Measurements from ENCODE around the gene BCL7B.
A peak's percentile ranks its signal among the peaks of the same experiment; 100 is the strongest.

The BCL7B gene

DNA sequence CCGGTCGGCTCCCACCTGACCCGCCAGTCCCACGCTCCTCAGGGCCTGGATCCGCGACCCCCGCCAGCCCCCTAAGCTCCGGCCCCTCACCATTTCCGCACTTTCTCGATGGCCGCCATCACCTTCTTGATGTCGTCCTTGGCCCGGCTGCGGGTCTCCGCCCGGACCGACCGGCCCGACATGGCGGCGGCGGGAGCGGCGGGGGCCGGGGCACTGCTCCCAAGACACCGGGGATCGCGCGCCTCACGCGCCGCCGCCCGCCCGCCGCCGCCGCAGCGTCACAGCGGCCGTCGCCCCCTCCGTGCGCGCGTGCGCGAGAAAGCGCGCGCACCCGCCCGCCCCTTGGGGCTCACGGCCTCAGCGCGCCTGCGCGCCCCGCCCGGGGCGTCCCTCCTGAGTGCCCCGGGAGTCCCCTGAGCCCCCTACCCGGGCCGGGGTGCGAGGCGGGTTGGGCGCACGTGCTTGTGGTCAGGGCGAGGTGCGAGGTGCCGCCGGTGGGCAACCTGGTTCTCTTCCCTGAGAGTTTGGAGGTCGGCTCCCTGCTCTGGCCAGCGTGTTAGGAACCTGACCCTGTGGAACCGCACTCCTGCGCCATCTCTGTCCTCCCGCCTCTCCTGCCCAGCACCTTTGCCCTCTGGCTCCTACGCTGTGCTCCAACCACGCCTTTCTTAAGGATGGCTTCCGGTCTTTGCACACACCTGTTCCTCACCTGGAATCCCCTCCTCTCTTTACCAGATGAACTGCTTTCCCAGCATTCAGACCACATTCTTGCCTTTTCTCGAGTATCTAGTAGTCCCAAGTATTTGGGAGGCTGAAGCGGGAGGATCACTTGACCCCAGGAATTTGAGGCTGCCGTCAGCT lies at the start of gene BCL7B:
BCL7B (minus strand) TSS at position 294 of the 861 bp plus-strand sequence; CDS start at position 182, 112 bp downstream.
- Histone ChIP-seq H3K4me3 (ENCODE audit: low read depth, low read length) (peak within 1 kb of the TSS; percentile 64), H3K9me3 (ENCODE audit: control insufficient read depth, insufficient read depth, low read length) (no peaks in the 10 kb centered on the region), H3K36me3 (ENCODE audit: control insufficient read depth, insufficient read depth, low read length) (no peaks in the 10 kb centered on the region), H3K27me3 (ENCODE audit: control insufficient read depth, insufficient read depth, low read length) (peaks cover 21% of the 10 kb centered on the region), H3K4me1 (ENCODE audit: control insufficient read depth, insufficient read depth, low read length) (no peaks in the 10 kb centered on the region), H3K9ac (ENCODE audit: low read depth, low read length) (peak within 1 kb of the TSS; percentile 70)

DNA sequence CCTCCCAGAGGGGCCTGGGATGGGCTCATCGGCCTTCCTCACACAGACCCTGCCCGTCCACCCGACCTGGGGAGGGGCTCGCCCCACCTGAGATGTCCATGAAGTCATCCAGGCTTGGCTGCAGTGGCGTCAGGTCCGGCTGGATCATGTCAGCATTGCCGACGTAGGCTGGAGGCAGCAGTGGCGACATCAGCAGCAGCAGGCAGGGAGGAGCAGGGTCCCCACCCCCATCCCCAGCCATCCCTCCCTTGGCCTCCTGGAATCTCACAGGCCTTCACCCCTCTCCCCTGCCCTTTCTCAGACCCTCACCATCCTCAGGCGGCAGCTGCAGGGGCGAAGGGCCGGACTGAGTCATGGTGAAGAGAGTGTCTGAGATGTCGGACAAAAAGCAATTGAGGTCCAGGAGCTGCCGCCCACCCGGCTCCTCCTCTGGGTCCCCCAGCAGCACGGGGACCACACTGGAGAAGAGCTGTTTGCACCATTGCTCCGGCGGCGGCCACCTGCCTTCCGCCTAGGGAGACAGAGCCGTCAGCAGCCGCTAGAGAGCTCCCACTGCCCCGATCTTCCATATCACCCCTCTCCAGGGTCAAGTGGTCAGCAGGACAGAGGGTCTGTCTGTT lies 48.2 kb upstream of the BCL7B start:
- no peaks in the 10 kb centered on the region for H3K4me1 ChIP-seq (ENCODE audit: control insufficient read depth, insufficient read depth, low read length)
- no peaks in the 10 kb centered on the region for H3K9me3 ChIP-seq (ENCODE audit: control insufficient read depth, insufficient read depth, low read length)
- H3K4me3 ChIP-seq (ENCODE audit: low read depth, low read length) = no peak overlapping the region
- no peak overlapping the region for H3K9ac ChIP-seq (ENCODE audit: low read depth, low read length)
- H3K27me3 ChIP-seq (ENCODE audit: control insufficient read depth, insufficient read depth, low read length) = peaks cover 2% of the 10 kb centered on the region
- peaks cover 2% of the 10 kb centered on the region for H3K36me3 ChIP-seq (ENCODE audit: control insufficient read depth, insufficient read depth, low read length)

DNA sequence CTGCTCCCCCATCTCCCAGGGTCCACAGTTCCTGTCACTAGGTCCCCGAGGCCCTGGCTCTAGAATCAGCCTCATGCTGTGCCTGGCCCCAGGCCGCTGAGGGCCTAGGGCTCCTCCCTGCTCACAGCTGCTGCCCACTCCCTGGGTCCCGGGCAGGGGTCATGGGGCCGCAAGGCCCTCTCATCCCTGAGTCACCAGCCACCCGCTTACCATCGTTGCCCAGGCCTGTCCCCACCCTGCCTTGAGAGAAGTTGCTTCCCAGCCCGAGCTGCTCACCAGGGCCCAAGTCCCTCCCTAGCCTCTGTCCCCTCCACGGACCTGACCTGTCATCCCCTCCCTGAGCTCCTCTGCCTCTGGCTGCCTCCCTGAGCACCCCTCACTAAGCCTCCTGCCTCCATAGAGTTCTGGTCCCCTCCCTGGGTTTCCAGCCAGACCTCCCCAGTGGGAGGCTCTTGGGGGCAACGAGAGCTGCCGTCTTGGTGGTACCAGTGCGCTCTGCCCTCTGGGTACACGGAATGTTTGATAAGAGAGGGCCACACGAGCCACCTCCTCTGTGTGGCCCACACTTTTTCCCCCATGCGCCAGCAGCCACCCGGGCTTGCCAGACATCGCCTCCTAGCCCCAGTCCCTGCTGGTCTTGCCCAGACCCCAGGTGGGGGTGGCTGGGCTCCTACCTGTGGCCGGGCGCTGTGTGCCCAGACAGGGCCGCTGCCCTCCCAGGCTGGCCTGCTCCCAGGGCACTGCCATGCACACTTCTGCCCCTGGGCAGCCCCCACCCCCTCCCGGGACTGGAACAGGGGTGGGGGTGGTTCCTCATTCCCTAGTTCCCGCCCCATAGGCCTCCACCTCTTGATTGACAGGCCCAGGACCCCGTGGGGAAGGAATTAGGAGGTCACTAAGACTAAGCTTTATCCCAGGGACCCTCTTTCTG lies 45.5 kb upstream of the BCL7B start:
- Histone ChIP-seq H3K27me3 (ENCODE audit: control insufficient read depth, insufficient read depth, low read length) (peaks cover 5% of the 10 kb centered on the region), H3K4me1 (ENCODE audit: control insufficient read depth, insufficient read depth, low read length) (no peaks in the 10 kb centered on the region), H3K4me3 (ENCODE audit: low read depth, low read length) (no peak overlapping the region), H3K36me3 (ENCODE audit: control insufficient read depth, insufficient read depth, low read length) (no peaks in the 10 kb centered on the region), H3K9ac (ENCODE audit: low read depth, low read length) (no peak overlapping the region), H3K9me3 (ENCODE audit: control insufficient read depth, insufficient read depth, low read length) (no peaks in the 10 kb centered on the region)

DNA sequence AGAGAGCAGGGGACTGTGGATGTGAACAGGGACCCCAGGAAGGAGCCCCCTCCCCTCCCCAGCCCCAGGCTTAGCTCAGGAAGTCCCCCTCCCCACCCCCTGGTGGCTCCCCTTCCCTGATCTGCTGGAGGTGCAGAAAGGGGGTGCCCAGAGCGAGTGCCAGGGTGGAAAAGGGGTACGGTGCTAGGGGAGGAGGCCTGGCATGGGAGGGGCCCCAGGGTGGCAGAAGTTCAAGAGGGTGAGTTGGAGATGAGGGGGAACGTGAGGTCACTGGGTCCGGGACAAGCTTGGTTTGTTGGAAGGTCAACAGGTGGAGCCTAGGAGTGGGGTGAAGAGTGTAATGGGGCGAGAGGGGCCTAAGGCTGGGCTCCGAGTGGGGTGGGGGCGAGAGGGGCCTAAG lies 42.4 kb upstream of the BCL7B start:
- no peaks in the 10 kb centered on the region for H3K9me3 ChIP-seq (ENCODE audit: control insufficient read depth, insufficient read depth, low read length)
- no peak overlapping the region for H3K9ac ChIP-seq (ENCODE audit: low read depth, low read length)
- no peak overlapping the region for H3K4me3 ChIP-seq (ENCODE audit: low read depth, low read length)
- H3K4me1 ChIP-seq (ENCODE audit: control insufficient read depth, insufficient read depth, low read length) = no peaks in the 10 kb centered on the region
- peaks cover 7% of the 10 kb centered on the region for H3K27me3 ChIP-seq (ENCODE audit: control insufficient read depth, insufficient read depth, low read length)
- H3K36me3 ChIP-seq (ENCODE audit: control insufficient read depth, insufficient read depth, low read length) = no peaks in the 10 kb centered on the region

- Histone ChIP-seq H3K36me3 (ENCODE audit: control insufficient read depth, insufficient read depth, low read length) (no peaks in the 10 kb centered on the region), H3K9ac (ENCODE audit: low read depth, low read length) (no peak overlapping the region), H3K27me3 (ENCODE audit: control insufficient read depth, insufficient read depth, low read length) (peaks cover 7% of the 10 kb centered on the region), H3K4me1 (ENCODE audit: control insufficient read depth, insufficient read depth, low read length) (no peaks in the 10 kb centered on the region), H3K4me3 (ENCODE audit: low read depth, low read length) (no peak overlapping the region), H3K9me3 (ENCODE audit: control insufficient read depth, insufficient read depth, low read length) (no peaks in the 10 kb centered on the region)
Measured at GRCh38 chr7:73599151-73599882, 41.8 kb upstream of the BCL7B start.

DNA sequence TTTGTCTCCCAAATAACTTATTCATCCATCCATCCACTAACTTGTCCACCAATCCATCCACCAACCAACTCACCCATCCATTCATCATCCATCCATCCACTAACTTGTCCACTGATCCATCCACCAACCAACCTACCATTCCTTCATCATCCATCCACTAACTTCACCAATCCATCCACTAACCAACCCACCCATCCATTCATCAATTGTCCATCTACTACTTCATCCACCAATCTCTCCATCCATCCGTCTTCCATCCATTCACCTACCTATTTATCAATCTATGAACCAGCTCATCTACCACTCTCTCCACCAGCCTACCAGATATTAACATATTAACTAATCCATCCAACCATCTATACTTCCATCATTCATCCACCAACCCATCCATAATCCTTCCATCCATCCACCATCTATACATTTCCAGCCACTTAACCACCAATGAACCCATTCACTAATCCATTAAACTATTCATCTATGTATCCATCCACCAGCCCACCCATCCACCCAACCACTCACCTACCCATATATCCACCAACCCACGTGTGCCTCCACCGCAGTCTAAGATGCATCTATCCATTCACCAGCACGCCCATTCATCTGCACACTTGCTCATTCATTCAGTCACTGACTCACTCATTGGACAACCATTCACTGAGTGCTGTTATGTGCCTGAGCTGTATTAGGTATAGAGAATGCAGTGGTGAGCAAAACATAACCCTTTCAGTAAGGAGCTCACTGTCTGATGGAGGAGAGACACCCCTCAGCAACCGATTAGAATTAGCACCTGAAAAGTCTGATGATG lies 40.7 kb upstream of the BCL7B start:
- H3K27me3 ChIP-seq (ENCODE audit: control insufficient read depth, insufficient read depth, low read length) = peaks cover 7% of the 10 kb centered on the region
- H3K4me3 ChIP-seq (ENCODE audit: low read depth, low read length) = no peak overlapping the region
- H3K36me3 ChIP-seq (ENCODE audit: control insufficient read depth, insufficient read depth, low read length) = no peaks in the 10 kb centered on the region
- no peaks in the 10 kb centered on the region for H3K9me3 ChIP-seq (ENCODE audit: control insufficient read depth, insufficient read depth, low read length)
- no peak overlapping the region for H3K9ac ChIP-seq (ENCODE audit: low read depth, low read length)
- H3K4me1 ChIP-seq (ENCODE audit: control insufficient read depth, insufficient read depth, low read length) = no peaks in the 10 kb centered on the region

- H3K27me3 ChIP-seq (ENCODE audit: control insufficient read depth, insufficient read depth, low read length) = peaks cover 5% of the 10 kb centered on the region
- no peaks in the 10 kb centered on the region for H3K9me3 ChIP-seq (ENCODE audit: control insufficient read depth, insufficient read depth, low read length)
- no peaks in the 10 kb centered on the region for H3K36me3 ChIP-seq (ENCODE audit: control insufficient read depth, insufficient read depth, low read length)
- H3K4me1 ChIP-seq (ENCODE audit: control insufficient read depth, insufficient read depth, low read length) = no peaks in the 10 kb centered on the region
- H3K9ac ChIP-seq (ENCODE audit: low read depth, low read length) = no peak overlapping the region
- H3K4me3 ChIP-seq (ENCODE audit: low read depth, low read length) = no peak overlapping the region
Measured at GRCh38 chr7:73596191-73597065, 38.9 kb upstream of the BCL7B start.

GRCh38 chr7:73595358-73595757 lies 37.9 kb upstream of the BCL7B start:
- H3K36me3 ChIP-seq (ENCODE audit: control insufficient read depth, insufficient read depth, low read length) = no peaks in the 10 kb centered on the region
- H3K9me3 ChIP-seq (ENCODE audit: control insufficient read depth, insufficient read depth, low read length) = no peaks in the 10 kb centered on the region
- H3K4me1 ChIP-seq (ENCODE audit: control insufficient read depth, insufficient read depth, low read length) = no peaks in the 10 kb centered on the region
- peaks cover 5% of the 10 kb centered on the region for H3K27me3 ChIP-seq (ENCODE audit: control insufficient read depth, insufficient read depth, low read length)
- H3K4me3 ChIP-seq (ENCODE audit: low read depth, low read length) = no peak overlapping the region
- no peak overlapping the region for H3K9ac ChIP-seq (ENCODE audit: low read depth, low read length)

- no peaks in the 10 kb centered on the region for H3K36me3 ChIP-seq (ENCODE audit: control insufficient read depth, insufficient read depth, low read length)
- no peak overlapping the region for H3K9ac ChIP-seq (ENCODE audit: low read depth, low read length)
- no peak overlapping the region for H3K4me3 ChIP-seq (ENCODE audit: low read depth, low read length)
- peaks cover 3% of the 10 kb centered on the region for H3K27me3 ChIP-seq (ENCODE audit: control insufficient read depth, insufficient read depth, low read length)
- no peaks in the 10 kb centered on the region for H3K9me3 ChIP-seq (ENCODE audit: control insufficient read depth, insufficient read depth, low read length)
- H3K4me1 ChIP-seq (ENCODE audit: control insufficient read depth, insufficient read depth, low read length) = no peaks in the 10 kb centered on the region
Measured at GRCh38 chr7:73593207-73594045, 35.9 kb upstream of the BCL7B start.
